Measurements from ENCODE around the gene ZC4H2.
A peak's percentile ranks its signal among the peaks of the same experiment; 100 is the strongest.

Gene ZC4H2

DNA sequence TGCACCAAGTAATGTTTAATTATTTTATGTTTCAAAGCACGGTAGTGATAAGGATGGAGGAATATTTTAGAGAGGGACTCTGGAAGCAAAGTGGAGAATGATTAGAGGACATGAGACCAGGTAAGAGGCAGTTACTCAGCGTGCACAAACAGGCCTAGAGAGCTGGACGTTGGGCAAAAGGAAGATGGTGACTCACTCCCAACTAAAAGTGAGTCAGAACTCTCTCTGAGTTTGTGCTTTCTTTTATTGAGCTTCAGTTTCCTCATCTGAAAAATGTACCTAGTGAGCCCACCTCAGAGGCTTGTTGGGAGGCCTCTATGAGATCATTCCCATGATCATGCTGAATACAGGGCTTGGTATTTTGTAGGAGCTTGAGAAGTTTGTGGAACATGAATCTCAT is 1.6 kb upstream of the ZC4H2 start:
- H3K4me3 ChIP-seq (ENCODE audit: low read depth, low read length), result no peak overlapping the region
- no peak for DNase-seq (ENCODE audit: low read depth)
- TF ChIP-seq, protein P1, sequence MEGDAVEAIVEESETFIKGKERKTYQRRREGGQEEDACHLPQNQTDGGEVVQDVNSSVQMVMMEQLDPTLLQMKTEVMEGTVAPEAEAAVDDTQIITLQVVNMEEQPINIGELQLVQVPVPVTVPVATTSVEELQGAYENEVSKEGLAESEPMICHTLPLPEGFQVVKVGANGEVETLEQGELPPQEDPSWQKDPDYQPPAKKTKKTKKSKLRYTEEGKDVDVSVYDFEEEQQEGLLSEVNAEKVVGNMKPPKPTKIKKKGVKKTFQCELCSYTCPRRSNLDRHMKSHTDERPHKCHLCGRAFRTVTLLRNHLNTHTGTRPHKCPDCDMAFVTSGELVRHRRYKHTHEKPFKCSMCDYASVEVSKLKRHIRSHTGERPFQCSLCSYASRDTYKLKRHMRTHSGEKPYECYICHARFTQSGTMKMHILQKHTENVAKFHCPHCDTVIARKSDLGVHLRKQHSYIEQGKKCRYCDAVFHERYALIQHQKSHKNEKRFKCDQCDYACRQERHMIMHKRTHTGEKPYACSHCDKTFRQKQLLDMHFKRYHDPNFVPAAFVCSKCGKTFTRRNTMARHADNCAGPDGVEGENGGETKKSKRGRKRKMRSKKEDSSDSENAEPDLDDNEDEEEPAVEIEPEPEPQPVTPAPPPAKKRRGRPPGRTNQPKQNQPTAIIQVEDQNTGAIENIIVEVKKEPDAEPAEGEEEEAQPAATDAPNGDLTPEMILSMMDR (IDR thresholded peaks at IDR 0.05; ENCODE audit: control insufficient read depth, extremely low read depth, insufficient read depth), result no peak

DNA sequence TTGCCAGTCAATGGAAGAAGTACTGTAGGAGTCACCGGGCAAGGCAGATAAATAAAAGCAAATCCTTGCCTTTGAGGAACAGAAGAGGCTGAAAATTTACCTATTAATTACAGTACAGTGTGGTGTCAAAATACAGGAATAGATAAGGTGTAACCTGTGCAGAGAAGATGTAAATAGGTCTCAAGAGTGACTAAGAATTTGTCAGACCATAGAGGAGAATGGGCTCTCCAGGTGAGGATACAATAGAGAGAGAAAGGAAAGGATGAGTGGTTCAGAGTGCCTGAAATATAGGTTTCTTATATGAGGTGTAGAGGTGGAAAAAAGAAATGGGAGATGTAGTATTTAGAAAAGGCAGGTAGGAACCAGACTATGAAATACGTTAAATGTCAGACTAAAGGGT is 801 bp upstream of the ZC4H2 start:
- DNase-seq (ENCODE audit: low read depth), result no peak
- TF ChIP-seq, protein P1 (IDR thresholded peaks at IDR 0.05; ENCODE audit: control insufficient read depth, extremely low read depth, insufficient read depth), result no peak
- H3K4me3 ChIP-seq (ENCODE audit: low read depth, low read length), result no peak overlapping the region

DNA sequence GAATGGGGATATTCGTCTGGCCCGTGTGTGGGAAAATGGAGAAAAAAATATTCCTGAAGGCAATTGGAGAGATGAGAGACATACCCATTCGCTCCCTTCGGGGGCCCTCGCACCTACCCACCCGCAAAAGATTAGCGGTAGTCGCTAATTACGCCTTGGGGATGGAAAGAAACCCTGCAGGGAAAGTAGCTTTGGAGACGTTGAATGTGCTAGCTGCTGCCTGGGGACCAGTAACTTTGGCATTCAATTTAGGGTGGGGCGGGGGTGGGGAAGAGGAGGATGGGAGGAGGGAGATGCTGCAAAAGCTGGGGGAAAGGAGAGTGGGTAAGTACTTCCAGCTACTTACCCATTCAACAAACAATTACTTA is 407 bp upstream of the ZC4H2 start:
- no peak for DNase-seq (ENCODE audit: low read depth)
- H3K4me3 ChIP-seq (ENCODE audit: low read depth, low read length), result peak overlapping the region; percentile 73
- TF ChIP-seq, protein P1 (IDR thresholded peaks at IDR 0.05; ENCODE audit: control insufficient read depth, extremely low read depth, insufficient read depth), result no peak

DNA sequence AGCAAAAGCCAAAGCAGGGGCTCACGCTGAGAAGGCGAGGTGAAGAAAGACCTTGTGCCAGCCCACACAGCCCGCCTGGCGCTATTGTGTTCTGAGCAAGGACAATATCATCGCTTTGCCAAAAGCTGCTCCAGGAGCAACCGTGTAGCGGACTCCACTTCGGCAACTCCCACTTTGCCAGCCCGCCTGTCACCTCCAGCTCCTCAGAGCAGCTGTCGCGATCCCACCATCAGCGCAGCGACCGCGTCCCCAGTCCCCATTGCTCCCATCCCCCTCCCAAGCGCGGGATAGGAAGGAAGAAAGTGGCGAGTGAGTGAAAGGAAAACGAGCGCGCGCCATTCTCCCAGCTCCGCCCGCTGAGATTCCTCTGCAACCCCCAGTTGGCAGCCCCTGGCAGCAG is 759 bp downstream of the ZC4H2 start:
- DNase-seq (ENCODE audit: low read depth), result peak; percentile 6
- peak overlapping the region; percentile 73 for H3K4me3 ChIP-seq (ENCODE audit: low read depth, low read length)
- TF ChIP-seq, protein P1 (IDR thresholded peaks at IDR 0.05; ENCODE audit: control insufficient read depth, extremely low read depth, insufficient read depth), result no peak

DNA sequence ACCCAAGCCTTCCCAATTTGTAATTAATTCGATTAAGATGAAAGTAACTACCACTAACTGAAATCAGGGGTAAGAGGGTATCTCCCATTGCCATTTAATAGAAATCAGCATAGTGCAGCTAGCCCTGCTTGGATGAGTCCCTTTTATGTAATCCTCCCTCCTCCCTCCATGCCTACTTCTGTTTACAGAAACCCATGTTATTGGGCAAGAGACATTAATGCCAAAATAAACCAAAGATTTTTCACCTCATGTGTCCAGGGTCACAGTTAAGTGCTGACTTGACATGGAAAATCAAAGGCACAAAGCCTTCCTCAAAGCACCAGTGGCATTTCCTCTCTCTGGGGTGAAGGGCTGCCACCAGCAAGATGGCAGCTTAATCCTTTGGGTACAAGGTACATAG is 50.8 kb downstream of the ZC4H2 start:
- no peak overlapping the region for H3K4me3 ChIP-seq (ENCODE audit: low read depth, low read length)
- TF ChIP-seq, protein P1 (IDR thresholded peaks at IDR 0.05; ENCODE audit: control insufficient read depth, extremely low read depth, insufficient read depth), result no peak
- DNase-seq (ENCODE audit: low read depth), result no peak

DNA sequence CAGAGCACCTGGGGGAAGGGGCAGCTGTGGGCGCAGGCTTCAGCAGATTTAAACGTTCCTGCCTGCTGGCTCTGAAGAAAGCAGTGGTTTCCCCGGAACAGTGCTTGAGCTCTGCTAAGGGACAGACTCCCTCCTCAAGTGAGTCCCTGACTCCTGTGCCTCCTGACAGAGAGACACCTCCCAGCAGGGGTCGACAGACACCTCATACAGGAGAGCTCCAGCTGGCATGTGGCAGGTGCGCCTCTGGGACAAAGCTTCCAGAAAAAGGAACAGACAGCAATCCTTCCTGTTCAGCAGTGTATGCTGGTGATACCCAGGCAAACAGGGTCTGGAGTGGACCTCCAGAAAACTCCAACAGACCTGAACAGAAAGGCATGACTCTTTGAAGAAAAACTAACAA is 68.1 kb downstream of the ZC4H2 start:
- DNase-seq (ENCODE audit: low read depth), result no peak
- no peak overlapping the region for H3K4me3 ChIP-seq (ENCODE audit: low read depth, low read length)
- TF ChIP-seq, protein P1 (IDR thresholded peaks at IDR 0.05; ENCODE audit: control insufficient read depth, extremely low read depth, insufficient read depth), result peak; percentile 20; the same call in 1 of the 2 replicates

DNA sequence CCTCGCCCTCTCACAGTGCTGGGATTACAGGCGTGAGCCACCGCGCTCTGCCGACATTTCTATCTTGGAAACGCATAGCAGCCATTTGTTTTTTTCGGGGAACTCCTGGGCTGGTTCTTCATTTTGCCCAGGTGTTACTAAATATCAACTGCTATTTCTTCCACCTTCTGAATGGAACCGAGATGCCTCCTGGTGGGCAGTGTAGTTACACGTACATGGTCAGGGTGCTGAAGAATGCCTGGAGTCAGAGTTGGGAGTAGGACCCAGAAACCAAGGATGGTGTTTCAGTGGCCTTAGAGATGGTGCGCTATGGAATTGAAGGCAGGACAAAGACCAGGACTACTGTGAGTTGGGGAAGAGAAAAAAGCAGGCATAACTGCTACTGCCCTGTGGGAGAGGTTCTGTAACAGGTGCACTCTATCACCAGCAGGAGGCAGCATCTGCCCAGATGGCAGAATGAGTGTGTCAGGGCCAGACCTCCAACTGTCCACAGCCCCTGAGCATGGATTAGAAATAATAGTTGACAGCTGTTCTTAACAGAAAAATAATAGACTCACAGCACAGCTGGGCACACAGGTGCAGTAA is 81.7 kb downstream of the ZC4H2 start:
- H3K4me3 ChIP-seq (ENCODE audit: low read depth, low read length), result no peak overlapping the region
- TF ChIP-seq, protein P1 (IDR thresholded peaks at IDR 0.05; ENCODE audit: control insufficient read depth, extremely low read depth, insufficient read depth), result peak; percentile 78
- DNase-seq (ENCODE audit: low read depth), result no peak

Data from LNCaP clone FGC (cell line).